HEK293 (cell line): ENCODE results near the gene WDR35.

ENCODE experiments used
- CTCF ChIA-PET: fragments of 350-600 bp; formaldehyde crosslinking; extraction: SDS; loops from one replicate; lab custom pipeline; 2021; ENCODE audit warnings: antibody characterized with exemption; lab: Yijun Ruan, JAX
- POLR2A ChIA-PET: fragments of 300-600 bp; formaldehyde crosslinking; extraction: SDS; loops from one replicate; lab custom pipeline; 2020; ENCODE audit warnings: antibody characterized with exemption, inconsistent platforms; lab: Yijun Ruan, JAX
- H3K27ac ChIP-seq: fragments of 200-500 bp; sonication (Bioruptor generic); 2 replicates; pipeline ENCODE4 v1.5.1; 2014; ENCODE audit warnings: low read depth, low read length, control low read depth, inconsistent platforms; ENCODE audit errors: extremely low read depth
- H3K36me3 ChIP-seq, 2 experiments: fragments of 200-500 bp in 1 of 2; sonication (Bioruptor generic) in 1 of 2; 1 replicate in 1 of 2; 2 replicates in 1 of 2; pipeline ENCODE4 v1.5.1; 2014 to 2017; ENCODE audit warnings: inconsistent platforms in 2 of 2, low read length in 2 of 2; ENCODE audit not compliant: control insufficient read depth in 2 of 2, insufficient read depth in 1 of 2
- H3K4me1 ChIP-seq: fragments of 200-500 bp; sonication (Bioruptor generic); 2 replicates; pipeline ENCODE4 v1.5.1; 2014; ENCODE audit warnings: mild to moderate bottlenecking, low read length, inconsistent platforms; ENCODE audit not compliant: control insufficient read depth, insufficient read depth
- H3K4me3 ChIP-seq: 2 replicates; pipeline ENCODE4 v1.5.1; 2011; ENCODE audit warnings: low read depth, mild to moderate bottlenecking, control low read depth, low read length, moderate library complexity
- H3K9me3 ChIP-seq: fragments of 200-500 bp; sonication (Bioruptor generic); 2 replicates; pipeline ENCODE4 v1.5.1; 2014; ENCODE audit warnings: low read depth, low read length, inconsistent platforms; ENCODE audit not compliant: control insufficient read depth, insufficient read depth
- EGR2 ChIP-seq: fragments of 450-650 bp; formaldehyde crosslinking; IDR thresholded peaks from 2 replicates; pipeline ENCODE4 v1.5.1; 2016; ENCODE audit warnings: low read depth, missing biosample characterization, missing genetic modification characterization
- FEZF1 ChIP-seq: fragments of 450-650 bp; formaldehyde crosslinking; IDR thresholded peaks from 2 replicates; pipeline ENCODE4 v1.5.1; 2016; ENCODE audit warnings: missing biosample characterization, missing genetic modification characterization
- GLIS1 ChIP-seq: fragments of 450-650 bp; formaldehyde crosslinking; IDR thresholded peaks from 2 replicates; pipeline ENCODE4 v1.5.1; 2016; ENCODE audit warnings: missing biosample characterization, missing genetic modification characterization
- OSR2 ChIP-seq: fragments of 450-650 bp; formaldehyde crosslinking; IDR thresholded peaks from 2 replicates; pipeline ENCODE4 v1.5.1; 2016; ENCODE audit warnings: missing biosample characterization, missing genetic modification characterization
- PATZ1 ChIP-seq: fragments of 450-650 bp; formaldehyde crosslinking; IDR thresholded peaks from 2 replicates; pipeline ENCODE4 v1.5.1; 2016; ENCODE audit warnings: missing biosample characterization, missing genetic modification characterization
- SETDB1 ChIP-seq: IDR thresholded peaks from one replicate; pipeline ENCODE4 v1.6.1; 2017; ENCODE audit warnings: mild to moderate bottlenecking, low read length, moderate library complexity, mixed read lengths; ENCODE audit not compliant: insufficient read length
- ZFP69B ChIP-seq: fragments of 450-650 bp; formaldehyde crosslinking; IDR thresholded peaks from 2 replicates; pipeline ENCODE4 v1.5.1; 2016; ENCODE audit warnings: missing biosample characterization, missing genetic modification characterization
- ZIC2 ChIP-seq: fragments of 450-650 bp; formaldehyde crosslinking; IDR thresholded peaks from 2 replicates; pipeline ENCODE4 v1.5.1; 2016; ENCODE audit warnings: missing biosample characterization, missing genetic modification characterization
- ZNF121 ChIP-seq: fragments of 450-650 bp; formaldehyde crosslinking; IDR thresholded peaks from 2 replicates; pipeline ENCODE4 v1.5.1; 2016; ENCODE audit warnings: missing biosample characterization, missing genetic modification characterization
- ZNF184 ChIP-seq: fragments of 450-650 bp; IDR thresholded peaks from 2 replicates; pipeline ENCODE4 v1.5.1; 2018; ENCODE audit warnings: missing biosample characterization, mild to moderate bottlenecking, missing genetic modification characterization
- TF ChIP-seq, protein P1 (sequence below): fragments of 450-650 bp; formaldehyde crosslinking; IDR thresholded peaks from 2 replicates; pipeline ENCODE4 v1.5.1; 2016; ENCODE audit warnings: missing biosample characterization, missing genetic modification characterization
- TF ChIP-seq, protein P2 (sequence below): fragments of 450-650 bp; formaldehyde crosslinking; IDR thresholded peaks from 2 replicates; pipeline ENCODE4 v1.5.1; 2016; ENCODE audit warnings: missing biosample characterization, missing genetic modification characterization
- TF ChIP-seq, protein P3 (sequence below): fragments of 450-650 bp; formaldehyde crosslinking; IDR thresholded peaks from 2 replicates; pipeline ENCODE4 v1.5.1; 2017; ENCODE audit warnings: missing biosample characterization, missing genetic modification characterization
- TF ChIP-seq, protein P4 (sequence below): fragments of 450-650 bp; formaldehyde crosslinking; IDR thresholded peaks from 2 replicates; pipeline ENCODE4 v1.5.1; 2017; ENCODE audit warnings: missing biosample characterization, missing genetic modification characterization

The WDR35 gene

GRCh38 chr2:19895535-19895934, 94.4 kb downstream of the WDR35 start:
- Histone ChIP-seq H3K27ac (no peak overlapping the region), H3K4me1 (peaks cover 18% of the 10 kb centered on the region), H3K9me3 (no peaks in the 10 kb centered on the region), H3K36me3 (no peaks in the 10 kb centered on the region), H3K4me3 (no peak overlapping the region)
- no peak for TF ChIP-seq ZFP69B (tag by site-specific recombination)
- TF ChIP-seq, protein P1, sequence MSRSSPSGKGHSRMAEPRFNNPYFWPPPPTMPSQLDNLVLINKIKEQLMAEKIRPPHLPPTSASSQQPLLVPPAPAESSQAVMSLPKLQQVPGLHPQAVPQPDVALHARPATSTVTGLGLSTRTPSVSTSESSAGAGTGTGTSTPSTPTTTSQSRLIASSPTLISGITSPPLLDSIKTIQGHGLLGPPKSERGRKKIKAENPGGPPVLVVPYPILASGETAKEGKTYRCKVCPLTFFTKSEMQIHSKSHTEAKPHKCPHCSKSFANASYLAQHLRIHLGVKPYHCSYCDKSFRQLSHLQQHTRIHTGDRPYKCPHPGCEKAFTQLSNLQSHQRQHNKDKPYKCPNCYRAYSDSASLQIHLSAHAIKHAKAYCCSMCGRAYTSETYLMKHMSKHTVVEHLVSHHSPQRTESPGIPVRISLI = 0 out of 2 replicates have a peak, but pooled peaks have one; percentile 22
- TF ChIP-seq ZNF184 = no peak
- TF ChIP-seq, protein P2, sequence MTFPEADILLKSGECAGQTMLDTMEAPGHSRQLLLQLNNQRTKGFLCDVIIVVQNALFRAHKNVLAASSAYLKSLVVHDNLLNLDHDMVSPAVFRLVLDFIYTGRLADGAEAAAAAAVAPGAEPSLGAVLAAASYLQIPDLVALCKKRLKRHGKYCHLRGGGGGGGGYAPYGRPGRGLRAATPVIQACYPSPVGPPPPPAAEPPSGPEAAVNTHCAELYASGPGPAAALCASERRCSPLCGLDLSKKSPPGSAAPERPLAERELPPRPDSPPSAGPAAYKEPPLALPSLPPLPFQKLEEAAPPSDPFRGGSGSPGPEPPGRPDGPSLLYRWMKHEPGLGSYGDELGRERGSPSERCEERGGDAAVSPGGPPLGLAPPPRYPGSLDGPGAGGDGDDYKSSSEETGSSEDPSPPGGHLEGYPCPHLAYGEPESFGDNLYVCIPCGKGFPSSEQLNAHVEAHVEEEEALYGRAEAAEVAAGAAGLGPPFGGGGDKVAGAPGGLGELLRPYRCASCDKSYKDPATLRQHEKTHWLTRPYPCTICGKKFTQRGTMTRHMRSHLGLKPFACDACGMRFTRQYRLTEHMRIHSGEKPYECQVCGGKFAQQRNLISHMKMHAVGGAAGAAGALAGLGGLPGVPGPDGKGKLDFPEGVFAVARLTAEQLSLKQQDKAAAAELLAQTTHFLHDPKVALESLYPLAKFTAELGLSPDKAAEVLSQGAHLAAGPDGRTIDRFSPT (tag by site-specific recombination) = no peak
- TF ChIP-seq, protein P3, sequence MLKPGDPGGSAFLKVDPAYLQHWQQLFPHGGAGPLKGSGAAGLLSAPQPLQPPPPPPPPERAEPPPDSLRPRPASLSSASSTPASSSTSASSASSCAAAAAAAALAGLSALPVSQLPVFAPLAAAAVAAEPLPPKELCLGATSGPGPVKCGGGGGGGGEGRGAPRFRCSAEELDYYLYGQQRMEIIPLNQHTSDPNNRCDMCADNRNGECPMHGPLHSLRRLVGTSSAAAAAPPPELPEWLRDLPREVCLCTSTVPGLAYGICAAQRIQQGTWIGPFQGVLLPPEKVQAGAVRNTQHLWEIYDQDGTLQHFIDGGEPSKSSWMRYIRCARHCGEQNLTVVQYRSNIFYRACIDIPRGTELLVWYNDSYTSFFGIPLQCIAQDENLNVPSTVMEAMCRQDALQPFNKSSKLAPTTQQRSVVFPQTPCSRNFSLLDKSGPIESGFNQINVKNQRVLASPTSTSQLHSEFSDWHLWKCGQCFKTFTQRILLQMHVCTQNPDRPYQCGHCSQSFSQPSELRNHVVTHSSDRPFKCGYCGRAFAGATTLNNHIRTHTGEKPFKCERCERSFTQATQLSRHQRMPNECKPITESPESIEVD (tag by site-specific recombination) = peak; percentile 74
- TF ChIP-seq, protein P4, sequence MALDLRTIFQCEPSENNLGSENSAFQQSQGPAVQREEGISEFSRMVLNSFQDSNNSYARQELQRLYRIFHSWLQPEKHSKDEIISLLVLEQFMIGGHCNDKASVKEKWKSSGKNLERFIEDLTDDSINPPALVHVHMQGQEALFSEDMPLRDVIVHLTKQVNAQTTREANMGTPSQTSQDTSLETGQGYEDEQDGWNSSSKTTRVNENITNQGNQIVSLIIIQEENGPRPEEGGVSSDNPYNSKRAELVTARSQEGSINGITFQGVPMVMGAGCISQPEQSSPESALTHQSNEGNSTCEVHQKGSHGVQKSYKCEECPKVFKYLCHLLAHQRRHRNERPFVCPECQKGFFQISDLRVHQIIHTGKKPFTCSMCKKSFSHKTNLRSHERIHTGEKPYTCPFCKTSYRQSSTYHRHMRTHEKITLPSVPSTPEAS (tag by site-specific recombination) = no peak
- TF ChIP-seq ZIC2 (tag by site-specific recombination) = no peak
- ChIA-PET POLR2A (no interaction called here), CTCF (interaction anchor here (0.6 kb wide), 2 partner anchors 93 to 190 kb away, joined by 3 to 4 read pairs; no protein-coding TSS in a partner anchor)

DNA sequence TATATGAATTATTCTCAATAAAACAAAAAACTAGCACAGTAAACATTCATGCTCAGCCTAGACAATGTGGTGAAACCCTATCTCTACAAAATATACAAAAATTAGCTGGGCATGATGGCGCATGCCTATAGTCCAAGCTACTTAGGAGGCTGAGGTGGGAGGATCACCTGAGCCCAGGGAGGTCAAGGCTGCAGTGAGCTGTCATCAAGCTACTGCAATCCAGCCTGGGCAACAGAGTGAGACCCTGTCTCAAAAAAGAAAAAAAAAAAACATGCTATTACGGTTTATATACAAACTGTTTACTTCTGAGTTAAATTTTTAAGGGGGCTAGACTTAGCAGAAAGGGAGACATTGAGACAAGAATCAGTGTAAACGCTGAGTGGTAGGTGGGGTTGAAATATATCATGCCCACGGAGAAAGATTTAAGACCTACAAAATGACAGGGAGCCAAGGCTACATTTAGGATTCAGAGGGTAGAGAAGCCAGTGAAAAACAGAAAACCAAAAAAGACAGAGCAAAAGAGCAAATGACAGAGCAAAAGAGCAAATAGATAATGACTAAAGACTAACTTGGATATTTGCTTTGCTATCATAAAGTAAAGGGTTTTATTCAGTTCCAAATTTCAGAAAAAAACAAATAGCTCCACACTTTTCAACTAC, 95.6 kb downstream of the WDR35 start:
- H3K36me3 ChIP-seq = no peaks in the 10 kb centered on the region
- TF ChIP-seq ZNF121 (peak; percentile 78; the same call in 1 of the 2 replicates), EGR2 (tag by site-specific recombination) (peak; percentile 32; the same call in 1 of the 2 replicates), FEZF1 (peak; percentile 88), OSR2 (tag by site-specific recombination) (0 out of 2 replicates have a peak, but pooled peaks have one; percentile 14), GLIS1 (tag by site-specific recombination) (peak; percentile 22; the same call in 1 of the 2 replicates), PATZ1 (tag by site-specific recombination) (no peak), SETDB1 (no peak)
- no peak overlapping the region for H3K4me3 ChIP-seq
- H3K4me1 ChIP-seq = peaks cover 18% of the 10 kb centered on the region
- no peak overlapping the region for H3K27ac ChIP-seq
- CTCF ChIA-PET = no interaction called here
- POLR2A ChIA-PET = no interaction called here
- H3K9me3 ChIP-seq = no peaks in the 10 kb centered on the region
